Choroid plexus epithelial cell (primary cell): ENCODE data around the gene RSU1.

Experiments used
- DNase-seq: peaks from one replicate; pipeline ENCODE4 v3.0.0-alpha.2; 2010; ENCODE audit warnings: low read depth
- H3K4me3 ChIP-seq: 2 replicates; pipeline ENCODE4 v1.5.1; 2011; ENCODE audit warnings: low read depth, mild to moderate bottlenecking, control low read depth, low read length, moderate library complexity
- CTCF ChIP-seq: conservative IDR thresholded peaks from 2 replicates; pipeline ENCODE4 v1.5.1; 2011; ENCODE audit warnings: low read depth, mild to moderate bottlenecking, control low read depth, inconsistent platforms, low read length, moderate library complexity

Gene RSU1

DNA sequence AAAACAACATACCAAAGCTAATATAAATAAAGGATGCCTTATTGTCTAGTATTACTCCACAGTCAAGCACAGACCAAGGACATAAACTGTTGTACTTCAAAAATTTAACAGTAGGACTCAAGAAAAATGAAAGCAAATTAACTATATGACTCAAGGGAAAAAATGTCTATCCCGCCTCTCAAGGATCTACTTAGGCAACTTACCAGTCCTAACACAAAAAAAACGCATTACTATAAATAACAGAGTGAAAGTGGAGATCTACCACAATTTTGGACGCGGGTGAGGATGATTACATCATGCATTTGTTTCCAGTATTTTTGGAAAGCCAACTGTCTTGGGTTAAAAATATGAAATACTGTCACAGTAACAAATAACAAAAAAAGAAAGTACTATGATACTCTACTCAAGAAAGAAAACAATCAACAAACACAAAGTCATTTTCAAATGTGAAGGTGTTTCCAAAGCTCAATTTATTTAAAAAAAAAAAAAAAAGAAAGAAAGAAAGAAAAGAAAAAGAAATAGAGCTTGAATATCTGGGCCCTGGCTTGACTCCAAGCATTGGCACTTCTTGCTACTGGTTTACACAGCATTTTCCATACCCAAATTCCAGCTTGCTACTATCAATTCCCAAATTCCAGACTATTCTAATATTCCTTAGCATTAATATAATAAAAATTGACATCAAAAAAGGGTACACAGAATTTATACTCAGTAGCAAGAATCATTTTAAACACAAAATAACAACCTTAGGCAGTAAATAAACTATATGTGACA lies 99.4 kb downstream of the RSU1 start:
- TF ChIP-seq CTCF, result no peak
- DNase-seq, result peak; percentile 89
- no peak overlapping the region for H3K4me3 ChIP-seq

DNA sequence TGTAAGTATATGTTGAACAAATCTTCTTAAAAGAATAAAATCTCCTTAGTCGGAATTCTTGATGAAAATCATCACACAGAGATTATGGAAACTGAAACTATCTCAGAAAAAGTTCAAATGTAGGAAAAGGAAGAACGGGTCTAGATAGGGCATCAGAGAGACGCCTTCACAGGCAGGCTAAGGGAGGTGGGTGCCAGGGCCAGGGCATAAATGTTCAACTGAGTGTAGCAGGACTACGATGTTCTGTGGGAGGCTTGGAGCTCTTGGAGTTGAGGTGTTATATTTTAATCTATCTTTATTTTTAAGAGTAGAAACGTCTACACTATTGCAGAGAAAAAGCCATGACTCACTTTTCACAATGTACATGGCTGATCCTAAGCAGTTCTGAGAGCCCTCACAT lies 101.2 kb downstream of the RSU1 start:
- TF ChIP-seq CTCF, result no peak
- no peak overlapping the region for H3K4me3 ChIP-seq
- no peak for DNase-seq

GRCh38 chr10:16713290-16713689 lies 103.9 kb downstream of the RSU1 start:
- no peak overlapping the region for H3K4me3 ChIP-seq
- no peak for TF ChIP-seq CTCF
- no peak for DNase-seq

GRCh38 chr10:16712883-16713282 lies 104.3 kb downstream of the RSU1 start:
- no peak overlapping the region for H3K4me3 ChIP-seq
- TF ChIP-seq CTCF, result no peak
- DNase-seq, result no peak

- TF ChIP-seq CTCF, result no peak
- H3K4me3 ChIP-seq, result no peak overlapping the region
- DNase-seq, result no peak
Observed at GRCh38 chr10:16700331-16700730, 116.9 kb downstream of the RSU1 start.

DNA sequence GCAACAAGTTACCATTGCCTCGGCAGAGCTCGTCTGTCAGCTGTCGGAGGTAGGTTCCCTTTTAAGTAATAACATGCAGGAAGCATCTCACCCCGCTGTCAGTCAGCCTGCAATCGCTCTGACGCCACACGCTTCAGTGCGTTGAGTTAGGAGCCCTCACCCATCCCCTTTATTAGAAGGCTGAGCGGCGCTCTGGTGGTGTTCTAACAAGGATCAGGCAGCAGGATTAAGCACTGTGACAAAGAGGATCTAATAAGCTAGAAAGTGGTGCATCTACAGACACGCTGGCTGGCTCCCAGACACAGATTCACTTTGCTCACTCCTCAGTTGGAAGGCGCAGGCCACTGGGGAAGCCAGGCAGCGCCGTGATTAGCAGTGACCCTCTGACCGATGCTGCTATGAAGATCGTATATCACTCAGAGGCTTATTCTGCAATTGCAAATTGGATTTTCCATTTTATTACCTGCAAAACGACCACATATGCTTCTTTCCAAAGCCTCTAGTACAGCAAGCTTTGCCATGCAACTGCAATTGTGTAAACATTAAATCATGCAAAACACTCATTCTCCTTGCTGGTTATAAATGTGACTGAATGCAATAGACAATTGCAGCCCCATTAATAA lies 117.7 kb downstream of the RSU1 start:
- no peak for DNase-seq
- H3K4me3 ChIP-seq, result no peak overlapping the region
- no peak for TF ChIP-seq CTCF

- no peak for DNase-seq
- H3K4me3 ChIP-seq, result no peak overlapping the region
- no peak for TF ChIP-seq CTCF
Observed at GRCh38 chr10:16698461-16698860, 118.8 kb downstream of the RSU1 start.
